HG03045 (cell line): ENCODE data around the gene LRFN4.

ENCODE experiments used
- ATAC-seq: cut with Tn5 transposase; IDR thresholded peaks from one replicate; pipeline ENCODE4 v1.9.1; 2021; ENCODE audit warnings: mild to moderate bottlenecking, moderate library complexity; ENCODE audit not compliant: unreplicated experiment

Gene LRFN4

GRCh38 chr11:66845143-66845875 lies 11.6 kb upstream of the LRFN4 start:
- ATAC-seq: no peak

GRCh38 chr11:66845876-66846212 lies 11.0 kb upstream of the LRFN4 start:
- no peak for ATAC-seq

- no peak for ATAC-seq
Measured at GRCh38 chr11:66846671-66847091, 10.2 kb upstream of the LRFN4 start.

- ATAC-seq: no peak
Measured at GRCh38 chr11:66847461-66848232, 9.2 kb upstream of the LRFN4 start.

- ATAC-seq: no peak
Measured at GRCh38 chr11:66848671-66849500, 8.0 kb upstream of the LRFN4 start.

GRCh38 chr11:66849501-66850234 lies 7.2 kb upstream of the LRFN4 start:
- ATAC-seq: no peak

- ATAC-seq: no peak
Measured at GRCh38 chr11:66850235-66850587, 6.7 kb upstream of the LRFN4 start.

GRCh38 chr11:66850588-66851238 lies 6.2 kb upstream of the LRFN4 start:
- no peak for ATAC-seq

GRCh38 chr11:66851239-66851596 lies 5.6 kb upstream of the LRFN4 start:
- no peak for ATAC-seq

- ATAC-seq: no peak
Measured at GRCh38 chr11:66851698-66852465, 5.0 kb upstream of the LRFN4 start.

GRCh38 chr11:66852466-66853241 lies 4.2 kb upstream of the LRFN4 start:
- no peak for ATAC-seq

- no peak for ATAC-seq
Measured at GRCh38 chr11:66853242-66854229, 3.3 kb upstream of the LRFN4 start.

- ATAC-seq: no peak
Measured at GRCh38 chr11:66854231-66854661, 2.6 kb upstream of the LRFN4 start.

- no peak for ATAC-seq
Measured at GRCh38 chr11:66854729-66855211, 2.1 kb upstream of the LRFN4 start.

- ATAC-seq: peak; percentile 64
Measured at GRCh38 chr11:66855574-66856495, 1.0 kb upstream of the LRFN4 start.

- ATAC-seq: no peak
Measured at GRCh38 chr11:66857234-66857926, 516 bp downstream of the LRFN4 start.
